ENCODE results near the gene DIMT1.

The DIMT1 gene

GRCh38 chr5:62403411-62404250, at the start of gene DIMT1:
Gene DIMT1, minus strand, starts transcription at chr5:62403905. Its CDS starts 133 bp downstream, at chr5:62403772.
- DNase-seq: peak; percentile 87

DNA sequence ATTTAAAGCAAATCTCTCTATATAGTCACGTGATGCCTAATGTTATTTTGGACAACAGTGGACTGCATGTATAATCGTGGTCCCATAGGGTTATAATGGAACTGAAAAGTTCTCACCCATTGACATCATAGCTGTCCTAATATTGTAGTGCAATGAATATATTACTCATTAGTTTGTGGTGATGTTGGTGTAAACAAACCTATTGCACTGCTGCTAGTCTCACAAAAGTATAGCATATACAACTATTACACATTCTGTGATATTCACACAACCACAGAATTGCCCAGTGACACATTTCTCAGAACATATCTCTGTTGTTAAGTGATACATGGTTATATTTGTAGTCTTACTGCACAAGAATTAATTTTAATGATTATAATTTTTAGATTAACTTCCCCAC, 46.6 kb upstream of the DIMT1 start:
- no peak for DNase-seq

DNA sequence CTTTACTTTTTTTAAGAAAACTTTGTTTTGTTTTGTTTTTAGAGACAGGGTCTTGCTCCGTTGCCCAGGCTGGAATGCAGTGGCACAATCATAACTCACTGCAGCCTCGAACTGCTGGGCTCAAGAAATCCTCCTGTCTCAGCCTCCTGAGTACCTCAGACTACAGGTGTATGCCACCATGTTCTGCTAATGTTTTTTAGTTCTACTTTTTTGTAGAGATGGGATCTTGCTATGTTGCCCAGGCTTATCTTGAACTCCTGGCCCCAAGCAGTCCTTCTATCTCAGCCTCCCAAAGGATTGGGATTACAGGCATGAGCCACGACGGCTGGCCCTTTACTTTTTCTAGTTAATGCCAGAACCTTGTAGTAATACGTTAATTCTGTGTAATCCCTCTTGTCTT, 44.8 kb upstream of the DIMT1 start:
- no peak for DNase-seq

DNA sequence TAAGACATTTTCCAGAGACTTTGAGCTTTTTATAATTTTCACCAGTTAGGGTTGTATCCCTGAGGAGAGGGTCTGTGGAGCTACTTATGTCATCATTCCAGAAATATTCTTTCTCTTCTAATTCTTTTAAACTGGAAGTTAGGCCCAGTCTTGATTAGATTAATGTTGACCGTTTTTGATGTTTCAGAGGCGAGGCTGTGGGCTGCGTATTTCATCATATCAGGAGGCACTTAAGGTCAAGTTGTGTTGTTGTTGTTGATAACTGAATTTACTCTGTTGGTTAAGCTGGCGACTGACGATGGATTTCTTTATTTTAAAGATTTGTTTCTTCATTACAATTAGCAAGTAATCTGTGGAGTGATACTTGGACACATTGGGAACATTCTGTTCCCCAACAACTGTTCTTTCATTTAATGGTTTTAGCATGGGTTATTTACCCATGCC, 28.9 kb upstream of the DIMT1 start:
- no peak for DNase-seq

- no peak for DNase-seq
Observed at GRCh38 chr5:62431735-62432620, 28.3 kb upstream of the DIMT1 start.

DNA sequence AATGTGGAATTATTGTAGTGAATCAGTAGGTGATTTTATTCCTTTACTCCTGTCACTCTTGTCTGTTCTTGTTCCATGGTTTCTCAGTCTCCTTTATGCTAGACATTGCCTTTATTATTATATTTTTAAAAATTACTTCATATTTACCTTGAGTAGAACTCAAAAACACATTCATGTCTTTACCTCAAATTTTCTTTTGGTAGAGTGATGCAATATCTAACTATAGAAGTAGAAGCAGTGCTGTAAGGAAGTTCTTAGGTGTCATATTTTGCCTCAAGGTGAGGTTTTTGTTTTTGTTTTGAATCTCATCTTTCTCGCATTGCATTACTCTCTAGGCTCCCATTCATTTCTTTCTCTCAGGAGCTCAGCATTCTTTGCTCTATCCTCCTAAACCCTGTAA, 21.1 kb upstream of the DIMT1 start:
- DNase-seq: no peak

- DNase-seq: no peak
Observed at GRCh38 chr5:62421414-62421813, 17.7 kb upstream of the DIMT1 start.

DNA sequence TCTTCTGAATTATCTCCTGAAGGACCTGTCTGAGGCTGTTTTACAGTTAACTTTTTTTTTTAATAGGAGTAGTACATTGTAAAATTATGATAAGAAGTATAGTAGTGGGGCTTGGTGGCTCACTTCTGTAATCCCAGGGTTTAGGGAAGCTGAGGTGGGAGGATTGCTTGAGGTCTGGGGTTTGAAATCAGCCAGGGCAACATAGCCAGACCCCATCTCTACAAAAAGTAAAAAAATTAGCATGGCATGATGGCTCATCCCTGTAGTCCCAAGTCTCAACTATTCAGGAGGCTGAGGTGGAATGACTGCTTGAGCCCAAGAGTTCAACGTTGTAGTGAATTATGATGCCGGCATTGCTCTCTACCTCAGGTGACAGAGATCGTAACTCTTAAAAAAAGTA, 15.9 kb upstream of the DIMT1 start:
- DNase-seq: no peak

- no peak for DNase-seq
Observed at GRCh38 chr5:62418462-62419076, 14.9 kb upstream of the DIMT1 start.

- DNase-seq: no peak
Observed at GRCh38 chr5:62413711-62414110, 10.0 kb upstream of the DIMT1 start.

DNA sequence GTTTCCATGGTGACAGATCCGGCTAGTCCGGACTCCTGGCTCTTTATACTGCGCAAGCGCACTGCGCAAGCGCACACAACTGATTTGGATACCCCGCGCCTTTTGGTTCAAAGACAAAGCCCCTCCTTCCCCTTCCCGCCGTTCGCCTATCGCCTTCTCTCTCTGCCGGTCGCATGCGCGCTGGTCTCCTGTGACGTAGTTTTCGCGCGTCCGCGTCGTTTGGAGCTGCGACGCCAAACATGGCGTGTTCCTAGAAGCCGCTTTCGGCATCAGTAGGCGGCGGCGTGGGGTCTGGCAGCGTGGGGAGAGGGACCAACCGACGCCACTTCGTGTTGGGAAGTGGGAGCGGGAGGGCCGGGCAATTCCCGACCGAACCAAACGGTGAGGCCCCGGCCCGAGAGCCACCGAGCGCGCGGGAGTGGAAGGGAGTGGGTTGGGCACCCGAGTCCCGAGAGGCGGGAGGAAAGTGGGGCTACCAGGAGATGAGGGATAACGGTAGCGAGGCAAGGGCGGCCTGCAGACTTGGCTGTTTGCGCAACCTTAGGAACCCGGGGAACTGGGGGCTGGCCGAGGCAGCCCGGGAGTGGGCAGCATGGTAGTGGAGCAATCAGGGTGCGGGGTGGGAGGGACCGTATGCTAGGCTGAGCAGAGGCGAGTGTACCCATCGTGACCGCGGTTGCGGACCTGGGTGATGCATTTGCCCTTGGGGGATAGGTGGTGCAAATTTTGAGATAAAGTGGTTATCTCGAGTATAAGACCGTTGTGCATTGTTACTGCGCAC, 9.0 kb upstream of the DIMT1 start, which contains the start of gene IPO11:
IPO11 (plus strand) TSS at position 215 of the 781 bp plus-strand sequence. CDS start 24,517 bp downstream, outside the sequence.
- peak; percentile 91 for DNase-seq

DNA sequence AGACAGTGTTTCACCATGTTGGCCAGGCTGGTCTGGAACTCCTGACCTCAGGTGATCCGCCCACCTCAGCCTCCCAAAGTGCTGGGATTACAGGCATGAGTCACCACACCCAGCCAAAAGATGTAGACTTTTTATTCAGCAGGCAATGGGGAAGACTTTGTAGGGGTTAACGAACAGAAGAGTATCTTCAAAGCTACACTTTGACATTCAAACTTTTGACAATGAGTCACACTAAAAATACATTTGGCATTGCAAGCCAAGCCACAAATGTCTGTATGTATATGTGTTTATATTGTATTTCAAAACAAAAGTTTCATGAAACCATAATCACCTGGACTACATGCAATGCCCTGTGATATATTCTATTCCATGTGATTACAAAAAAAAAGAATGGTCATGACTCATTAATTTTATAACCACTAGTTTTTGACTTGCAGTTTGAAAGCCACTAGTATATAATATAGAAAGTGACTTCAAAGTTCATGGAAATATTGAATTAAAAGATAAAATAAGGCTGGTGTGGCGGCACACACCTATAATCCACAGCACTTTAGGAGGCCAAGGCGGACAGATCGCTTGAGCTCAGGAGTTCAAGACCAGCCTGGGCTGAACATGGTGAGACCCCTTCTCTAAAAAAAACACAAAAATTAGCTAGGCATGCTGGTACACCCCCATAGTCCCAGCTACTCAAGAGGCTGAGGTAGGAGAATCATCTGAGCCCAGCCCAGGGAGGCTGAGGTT, 8.3 kb downstream of the DIMT1 start:
- DNase-seq: no peak

GRCh38 chr5:62386824-62387223, 16.9 kb downstream of the DIMT1 start:
- no peak for DNase-seq

GRCh38 chr5:62385816-62386400, 17.8 kb downstream of the DIMT1 start:
- DNase-seq: no peak

DNA sequence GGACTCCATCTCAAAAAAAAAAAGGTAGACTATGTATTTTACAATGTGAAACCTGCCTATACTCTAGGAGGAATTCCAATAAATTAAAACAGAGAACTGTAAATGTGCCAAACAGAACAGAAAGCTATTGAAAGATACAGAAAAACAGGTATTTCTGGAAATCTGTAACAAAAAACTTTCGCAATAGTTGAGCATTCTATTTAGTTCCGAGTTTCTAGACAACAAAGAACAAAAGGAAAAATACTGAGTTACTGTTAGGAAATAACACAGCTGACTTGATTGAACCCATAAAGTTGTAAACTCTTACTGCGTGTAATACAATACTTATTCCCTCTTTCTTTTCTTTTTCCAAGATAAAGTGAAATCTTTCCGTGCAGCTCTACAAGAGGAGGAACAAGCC, 18.6 kb downstream of the DIMT1 start:
- DNase-seq: no peak

DNA sequence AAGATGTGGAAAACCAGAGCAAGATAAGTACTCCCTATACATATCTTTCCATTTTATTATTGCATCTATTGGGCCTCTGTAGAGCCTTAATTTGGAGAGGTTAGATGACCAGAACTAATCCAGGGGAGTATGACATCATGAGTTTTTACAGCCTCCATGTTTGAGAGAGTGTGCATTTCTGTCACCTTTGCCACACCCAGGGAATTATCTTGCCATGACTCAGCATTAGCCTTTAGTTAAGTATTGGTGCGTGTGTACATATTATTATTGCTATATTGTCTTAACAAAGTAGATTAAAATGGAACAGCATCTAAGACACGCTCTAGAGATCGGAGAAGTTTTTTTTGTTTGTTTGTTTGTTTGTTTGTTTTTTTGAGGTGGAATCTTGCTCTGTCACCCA, 27.6 kb downstream of the DIMT1 start:
- no peak for DNase-seq

DNA sequence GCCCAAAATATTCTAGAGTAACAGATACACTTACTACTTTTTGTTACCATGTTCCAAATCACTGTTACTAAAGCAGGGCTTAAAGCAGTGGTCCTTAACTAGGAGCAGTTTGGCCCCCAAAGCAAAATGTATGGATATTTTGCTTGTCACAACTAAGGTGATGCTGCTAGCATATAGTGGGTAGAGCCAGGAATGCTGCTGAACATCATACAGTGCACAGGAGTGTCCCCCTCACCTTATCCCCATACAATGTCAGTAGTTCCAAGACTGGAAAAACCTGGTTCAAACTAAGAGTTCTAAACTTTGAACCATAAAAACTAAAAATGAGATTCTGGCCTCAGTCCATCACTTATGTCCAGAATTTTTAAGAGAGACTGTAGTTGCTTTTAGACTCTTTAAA, 28.1 kb downstream of the DIMT1 start:
- no peak for DNase-seq

DNA sequence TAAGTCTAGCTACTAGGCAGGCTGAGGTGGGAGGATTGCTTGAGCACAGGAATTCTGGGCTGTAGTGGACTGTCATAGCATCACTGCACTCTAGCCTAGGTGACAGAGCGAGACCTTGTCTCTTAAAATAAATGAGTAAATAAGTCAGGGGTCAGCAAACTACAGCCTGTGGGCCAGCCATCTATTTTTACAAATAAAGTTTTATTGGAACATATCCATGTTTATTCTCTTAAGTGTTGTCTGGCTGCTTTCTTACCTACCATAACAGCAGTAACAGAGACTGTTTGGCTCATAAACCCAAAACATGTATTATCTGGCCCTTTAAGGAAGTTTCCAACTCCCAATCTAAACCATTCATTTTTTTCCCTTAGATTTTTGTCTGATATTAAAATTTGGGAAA, 29.6 kb downstream of the DIMT1 start:
- DNase-seq: no peak

GRCh38 chr5:62373382-62373781, 30.3 kb downstream of the DIMT1 start:
- no peak for DNase-seq

DNA sequence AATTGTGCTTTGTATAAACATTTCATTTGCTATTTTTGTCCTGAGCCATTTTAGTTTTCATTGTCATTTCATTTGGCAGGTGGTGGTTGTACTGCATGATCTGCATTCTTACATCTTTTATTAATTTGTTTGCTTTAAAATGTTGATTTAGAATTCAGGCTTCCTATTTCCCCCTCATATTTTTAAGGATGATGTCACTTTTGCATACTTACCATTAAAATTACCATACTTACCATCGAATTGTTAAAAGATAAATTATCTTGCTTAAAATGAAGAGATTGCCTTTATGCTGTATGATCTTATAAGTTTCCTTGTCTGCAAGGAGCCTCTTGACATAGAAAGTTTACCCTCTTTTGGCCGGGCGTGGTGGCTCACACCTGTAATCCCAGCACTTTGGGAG, 31.1 kb downstream of the DIMT1 start:
- no peak for DNase-seq

- DNase-seq: no peak
Observed at GRCh38 chr5:62371409-62371808, 32.3 kb downstream of the DIMT1 start.
